Epithelial cell of prostate (primary cell): Measurements from ENCODE around the gene RPAP3.

Experiments used
- DNase-seq: peaks from one replicate; pipeline ENCODE4 v3.0.0-alpha.2; 2011; ENCODE audit warnings: low read depth, low spot score
- H3K27ac ChIP-seq: fragments of 450-650 bp; 2 replicates; pipeline ENCODE4 v1.5.1; 2017; ENCODE audit warnings: mild to moderate bottlenecking

The RPAP3 gene

GRCh38 chr12:47612953-47613352 is 92.9 kb downstream of the RPAP3 start:
- no peak for DNase-seq
- H3K27ac ChIP-seq, result no peak overlapping the region

- no peak for DNase-seq
- no peak overlapping the region for H3K27ac ChIP-seq
Observed at GRCh38 chr12:47611906-47612305, 93.9 kb downstream of the RPAP3 start.
